Muscle of back (tissue), 11 donors: ENCODE results near the gene BRSK2. TPM values are rescaled to one million over a fixed set of nuclear protein-coding genes. Genes with fewer than 3 reads are reported as not detected.

Experiments
- DNase-seq, 3 donors: peaks; one replicate each; pipeline versions ENCODE4 v3.0.0 to v3.0.0-alpha.2; 2013
- polyA plus RNA-seq, 10 donors: library from polyadenylated mRNA; unstranded; fragments of 120-200 nt; gene quantifications; one replicate each; pipeline ENCODE4 v1.2.1, GENCODE V29; 2013; ENCODE audit not compliant: insufficient read length in 10 of 10

BRSK2 gene
- polyA plus RNA-seq, 10 donors = 0.76 to 2.2 (median 1.4) TPM

GRCh38 chr11:1510928-1511327 lies 121.2 kb downstream of the BRSK2 start:
- no peak for DNase-seq

DNA sequence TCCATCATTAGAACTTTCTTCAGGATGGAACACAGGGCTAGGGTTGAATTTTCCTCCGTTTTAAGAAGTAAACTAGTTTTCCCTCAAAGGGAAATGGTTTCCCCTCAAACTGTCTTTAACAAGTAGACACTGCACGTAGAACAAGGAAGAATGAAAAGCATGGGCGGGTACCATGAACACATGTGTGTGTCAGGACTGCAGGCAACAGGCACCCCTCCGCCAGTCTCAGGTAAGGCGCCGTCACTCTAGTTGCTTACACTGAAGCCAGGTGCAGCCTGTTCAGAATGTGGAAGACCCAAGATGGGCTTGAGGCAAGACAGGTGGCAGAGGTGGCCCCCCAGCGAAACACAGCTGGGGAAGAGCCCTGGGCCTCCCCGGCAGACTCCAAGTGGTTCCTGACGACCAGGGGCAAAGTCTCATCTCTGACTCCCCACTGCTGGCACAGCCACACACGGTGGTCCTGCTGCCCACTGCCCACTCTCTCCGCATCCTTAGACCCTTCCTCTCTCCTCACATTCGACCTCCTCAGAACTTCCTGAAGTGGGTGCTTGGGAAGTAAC lies 122.3 kb downstream of the BRSK2 start:
- no peak for DNase-seq

Other genes with a start within 250 kb of the BRSK2 start
- gene MUC5AC, start 232.0 kb upstream of the BRSK2 start, polyA plus RNA-seq = under 1 TPM in 3 of 10 donors, not detected in 7; 0.01 to 0.39 (median 0.22) TPM
- gene MUC5B, start 166.9 kb upstream of the BRSK2 start, polyA plus RNA-seq = under 1 TPM in 8 of 10 donors, not detected in 2; 0.01 to 0.36 (median 0.03) TPM
- gene TOLLIP, start 80.3 kb upstream of the BRSK2 start, polyA plus RNA-seq = 10 to 100 TPM; 21.0 to 30.5 (median 23.6) TPM
- 10 to 100 TPM; 20.2 to 26.1 (median 22.6) TPM for gene MOB2, start 96.8 kb downstream of the BRSK2 start, polyA plus RNA-seq
- gene DUSP8, start 182.3 kb downstream of the BRSK2 start, polyA plus RNA-seq = 10 to 100 TPM in 9 of 10 donors, 1 to 10 TPM in 1; 7.9 to 39.8 (median 19.0) TPM
- 1 to 10 TPM in 5 of 10 donors, under 1 TPM in 5; 0.19 to 1.7 (median 0.89) TPM for gene KRTAP5-1, start 195.3 kb downstream of the BRSK2 start, polyA plus RNA-seq
- gene KRTAP5-2, start 208.4 kb downstream of the BRSK2 start, polyA plus RNA-seq = under 1 TPM in 1 of 10 donors, not detected in 9; 0.30 TPM
- not detected for gene KRTAP5-3, start 218.5 kb downstream of the BRSK2 start, polyA plus RNA-seq
- gene KRTAP5-4, start 232.2 kb downstream of the BRSK2 start, polyA plus RNA-seq = not detected
- gene KRTAP5-5, start 239.8 kb downstream of the BRSK2 start, polyA plus RNA-seq = not detected